ENCODE data around the gene ASB13. TPM values are rescaled to one million over a fixed set of nuclear protein-coding genes. Genes with fewer than 3 reads are reported as not detected.

ASB13 gene
- total RNA-seq, 1 donor from 2014 or later, result 11.2 TPM

Small RNA genes within 50 kb of the gene (small RNA-seq; reads per million reads assigned to genes)
- gene AL365356.2 (ENCODE audit: low replicate concordance) (not detected), gene RN7SL445P (ENCODE audit: low replicate concordance) (not detected)

Other genes starting within 250 kb of the ASB13 start
- 0.41 TPM for gene CALML5, start 167.0 kb downstream of the ASB13 start, total RNA-seq
- gene CALML3, start 141.6 kb downstream of the ASB13 start, total RNA-seq, result 9.4 TPM
- 110 TPM for gene TASOR2, start 18.2 kb upstream of the ASB13 start, total RNA-seq
- gene GDI2, start 146.8 kb upstream of the ASB13 start, total RNA-seq, result 384 TPM
- 9.4 TPM for gene ANKRD16, start 223.3 kb upstream of the ASB13 start, total RNA-seq
- gene FBH1, start 223.6 kb upstream of the ASB13 start, total RNA-seq, result 93.1 TPM

Data from tongue (tissue), 2 donors.